HG03280 (cell line): ENCODE measurements around the gene BCHE.

Experiments used
- ATAC-seq: cut with Tn5 transposase; IDR thresholded peaks from one replicate; pipeline ENCODE4 v1.9.1; 2021; ENCODE audit warnings: mild to moderate bottlenecking, moderate library complexity; ENCODE audit not compliant: unreplicated experiment

Gene BCHE

DNA sequence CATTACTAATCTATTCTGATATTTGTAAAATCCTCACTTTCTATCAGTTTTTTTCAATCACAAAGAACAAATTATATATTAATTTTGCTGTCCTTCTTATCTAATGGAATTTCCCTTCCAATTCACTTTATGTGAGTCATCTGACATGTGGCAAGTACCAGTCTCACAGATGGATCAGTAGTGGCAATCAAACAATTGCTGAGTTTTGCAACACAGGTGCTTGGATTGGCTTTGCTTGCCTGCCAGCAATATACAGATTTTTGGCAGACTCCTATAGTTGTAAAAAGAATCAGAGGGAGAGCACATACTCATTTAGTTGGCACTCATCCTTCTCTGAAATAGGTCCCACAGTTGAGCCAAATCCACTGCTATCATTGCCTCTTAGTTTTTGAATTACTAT is 83.7 kb downstream of the BCHE start:
- no peak for ATAC-seq

DNA sequence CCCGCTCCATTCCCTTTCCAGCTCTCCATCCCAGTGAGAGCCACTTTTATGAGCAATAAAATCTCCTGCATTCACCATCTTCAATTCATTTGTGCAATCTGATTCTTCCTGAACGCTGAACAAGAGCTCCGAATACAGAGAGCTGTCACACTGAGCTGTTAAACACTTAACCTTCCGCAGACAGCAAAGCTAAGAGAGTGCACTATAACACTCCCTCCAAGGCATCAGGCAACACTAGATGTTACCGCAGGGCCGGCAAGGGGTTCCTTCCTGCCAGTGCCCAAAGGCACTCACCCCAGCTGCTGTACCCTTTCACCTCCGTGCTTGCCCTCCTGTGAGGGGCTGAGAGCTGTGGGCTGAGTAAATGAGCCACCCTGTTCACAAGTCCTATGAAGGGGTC is 85.6 kb downstream of the BCHE start:
- ATAC-seq: no peak

DNA sequence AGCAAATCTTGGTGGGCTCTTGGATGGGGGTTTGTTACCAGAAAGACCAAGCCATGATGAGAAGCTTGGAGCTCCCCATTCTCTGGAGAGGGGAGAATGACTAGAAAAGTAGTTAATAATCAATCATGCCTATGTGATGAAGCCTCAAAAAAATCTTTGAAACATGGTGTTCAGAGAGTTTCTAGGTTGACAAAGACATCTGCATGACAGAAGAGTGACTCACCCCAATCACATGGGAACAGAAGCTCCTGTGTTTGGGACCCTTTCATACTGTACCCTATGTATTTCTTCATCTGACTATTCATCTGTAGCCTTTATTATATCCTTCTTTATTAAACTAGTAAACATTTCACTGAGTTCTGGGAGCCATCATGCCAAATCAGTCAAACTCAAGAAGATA is 87.4 kb downstream of the BCHE start:
- no peak for ATAC-seq

DNA sequence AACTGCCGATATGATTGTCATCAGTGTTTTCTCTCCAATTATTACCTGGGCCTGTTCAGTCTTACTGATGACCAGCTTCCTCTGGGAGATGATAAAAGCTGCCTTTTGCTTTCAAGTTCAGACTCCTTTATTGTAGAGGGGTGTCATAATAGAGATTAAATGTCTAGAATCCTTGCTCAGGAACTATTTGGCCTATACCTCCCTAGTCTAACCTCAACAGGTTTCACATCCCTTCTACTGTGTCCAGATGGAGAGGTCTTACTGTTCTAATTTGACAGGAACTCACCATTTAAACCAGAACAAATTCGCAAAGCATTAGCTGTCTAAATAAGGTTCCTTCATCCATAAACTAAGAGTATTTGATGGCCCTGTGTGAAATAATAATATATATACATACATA is 88.0 kb downstream of the BCHE start:
- ATAC-seq: no peak

DNA sequence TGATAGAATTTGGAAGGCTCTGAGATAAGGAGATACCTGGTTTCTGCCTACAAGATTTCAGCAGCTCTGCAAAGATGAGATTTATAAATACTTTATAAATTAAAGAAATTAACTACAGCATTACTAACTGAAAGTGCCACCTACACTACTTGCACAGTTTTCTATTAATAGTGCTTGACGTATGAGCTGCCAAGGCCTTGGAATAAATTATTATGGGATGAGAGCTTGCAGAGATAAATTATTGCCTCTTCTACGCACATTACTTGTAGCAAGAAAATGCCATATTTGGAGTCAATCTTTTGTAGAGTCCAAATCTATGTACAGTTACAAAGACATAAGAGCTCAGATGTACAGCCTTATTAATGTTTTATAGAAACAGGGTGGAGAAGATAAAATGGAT is 89.1 kb downstream of the BCHE start:
- no peak for ATAC-seq

DNA sequence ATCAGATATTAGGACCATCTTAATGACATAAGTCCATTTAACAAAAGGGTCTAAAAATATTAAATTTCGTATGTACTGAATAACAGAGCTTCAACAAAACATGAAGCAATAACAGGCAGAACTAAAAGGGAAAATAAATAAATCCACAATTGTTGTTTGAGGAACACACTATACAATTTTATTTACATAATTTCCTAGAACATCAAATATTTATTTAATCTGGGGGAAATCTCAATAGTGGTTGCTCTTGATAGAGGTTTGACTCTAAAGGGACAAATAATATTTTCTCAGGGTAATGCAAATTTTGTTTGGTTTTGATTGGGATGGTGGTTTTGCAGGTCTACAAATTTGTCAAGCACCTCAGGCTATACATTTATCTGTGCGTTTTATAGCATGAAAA is 90.3 kb downstream of the BCHE start:
- no peak for ATAC-seq

DNA sequence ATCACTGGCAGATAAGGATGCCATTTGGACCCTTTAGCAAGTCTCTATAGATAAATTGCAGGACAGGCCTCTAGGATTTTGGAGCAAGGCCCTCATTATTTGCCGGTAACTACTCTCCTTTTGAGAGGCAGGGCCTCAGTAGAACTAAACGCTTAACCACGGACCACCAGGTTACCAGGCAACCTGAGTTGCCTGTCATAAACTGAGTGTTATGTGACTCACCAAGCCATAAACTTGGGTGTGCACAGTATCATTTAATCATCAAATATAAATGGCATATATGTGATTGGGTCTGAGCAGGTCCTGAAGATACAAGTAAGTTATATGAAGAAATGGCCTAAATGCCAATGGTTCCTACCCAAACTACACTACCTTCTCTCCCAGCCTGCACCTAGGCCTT is 93.2 kb downstream of the BCHE start:
- ATAC-seq: no peak

DNA sequence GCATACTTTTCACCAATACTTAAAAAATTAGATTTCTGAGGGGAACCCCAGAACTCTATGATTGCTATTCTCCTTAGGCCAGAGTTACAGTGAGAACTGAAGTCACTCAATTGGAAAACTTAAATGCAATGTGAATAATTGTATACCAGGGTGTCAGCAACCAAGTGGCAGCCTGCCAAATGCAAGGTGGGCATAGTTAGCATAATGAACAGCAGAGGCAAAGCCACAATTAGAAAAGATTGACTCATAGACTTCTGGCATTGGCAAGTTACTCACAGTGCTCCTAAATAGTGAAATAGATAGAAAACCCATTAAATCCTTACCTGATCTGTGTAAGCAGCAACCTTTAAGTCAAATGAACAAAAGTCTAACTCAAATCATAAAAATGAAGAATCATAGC is 94.9 kb downstream of the BCHE start:
- no peak for ATAC-seq

DNA sequence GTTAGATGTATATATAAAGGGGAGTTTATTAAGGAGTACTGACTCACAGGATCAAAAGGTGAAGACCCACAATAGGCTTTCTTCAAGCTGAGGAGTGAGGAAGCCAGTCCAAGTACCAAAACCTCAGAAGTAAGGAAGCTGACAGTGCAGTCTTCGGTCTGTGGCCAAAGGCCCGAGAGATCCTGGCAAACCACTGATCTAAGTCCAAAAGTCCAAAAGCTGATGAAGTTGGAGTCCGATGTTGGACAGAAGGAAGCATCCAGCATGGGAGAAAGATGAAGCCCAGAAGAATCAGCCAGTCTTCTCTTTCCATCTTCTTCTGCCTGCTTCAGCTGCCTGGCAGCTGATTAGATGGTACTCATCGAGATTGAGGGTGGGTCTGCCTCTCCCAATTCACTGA is 107.5 kb downstream of the BCHE start:
- ATAC-seq: no peak

DNA sequence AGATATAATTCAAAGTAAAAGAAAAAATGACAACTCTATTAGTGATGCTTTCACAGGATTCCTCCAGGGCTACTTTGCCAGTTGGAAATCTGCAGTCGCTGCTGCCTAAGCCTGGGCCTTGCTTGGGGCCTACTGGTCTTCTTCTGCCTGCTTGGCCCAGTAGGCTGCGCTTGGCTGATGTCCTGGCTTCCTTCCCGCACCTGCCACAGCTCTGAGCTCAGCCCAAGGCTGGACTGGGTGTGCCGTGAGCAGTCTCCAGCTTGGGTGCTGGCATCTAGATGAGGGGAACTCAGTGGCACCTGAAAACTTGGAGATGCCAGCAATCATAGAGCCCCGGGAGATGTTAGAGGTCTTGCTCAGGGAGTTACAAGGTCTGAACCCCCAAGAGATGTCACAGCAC is 108.3 kb downstream of the BCHE start:
- no peak for ATAC-seq

DNA sequence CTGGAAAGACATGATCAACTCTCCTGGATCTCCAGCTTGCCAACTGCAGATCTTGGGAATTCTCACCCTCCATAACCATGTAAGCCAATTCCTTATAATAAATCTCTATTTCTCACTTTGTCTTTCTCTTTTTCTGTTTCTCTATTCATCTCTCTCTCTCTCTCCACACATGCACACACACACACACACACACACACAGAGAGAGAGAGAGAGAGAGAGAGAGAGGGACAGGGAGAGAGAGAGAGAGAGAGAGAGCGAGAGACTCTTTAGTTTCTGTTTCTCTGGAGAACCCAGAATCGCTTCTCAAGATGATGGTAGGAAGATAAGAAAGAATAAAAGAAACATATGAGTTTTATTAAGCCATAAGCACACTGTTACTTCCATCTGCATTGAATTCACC is 111.9 kb downstream of the BCHE start:
- no peak for ATAC-seq
